Thyroid gland (tissue), 4 donors: ENCODE measurements around the gene FIGNL1. TPM values are rescaled to one million over a fixed set of nuclear protein-coding genes. Genes with fewer than 3 reads are reported as not detected.
"Not testable (repeated sequence)": the region's sequence is repeated elsewhere in the genome, so short reads cannot be mapped to it uniquely, and the experiment has no call there.

Experiments used
- DNase-seq, 2 donors: peaks; one replicate each; pipeline ENCODE4 v3.0.0-alpha.2; 2019
- H3K27ac ChIP-seq, 3 donors: fragments of 200-600 bp; sonication (generic); 1 replicate in 2 of 3; 2 replicates in 1 of 3; pipeline ENCODE4 v1.5.1; 2016 to 2019; ENCODE audit warnings: mild to moderate bottlenecking in 1 of 3, moderate library complexity in 1 of 3
- H3K27me3 ChIP-seq: fragments of 200-600 bp; sonication (generic); one replicate; pipeline ENCODE4 v1.5.1; 2019
- H3K36me3 ChIP-seq, 2 donors: fragments of 200-600 bp; sonication (generic); one replicate each; pipeline ENCODE4 v1.5.1; 2016 to 2019
- H3K4me1 ChIP-seq, 2 donors: fragments of 200-600 bp; sonication (generic); one replicate each; pipeline ENCODE4 v1.5.1; 2017 to 2019
- H3K4me3 ChIP-seq, 3 donors: fragments of 200-600 bp; sonication (generic); replicated peaks in 1 of 3; 1 replicate in 2 of 3; 2 replicates in 1 of 3; pipeline ENCODE4 v1.5.1; 2016; ENCODE audit warnings: mild to moderate bottlenecking in 1 of 3
- H3K9me3 ChIP-seq: fragments of 200-600 bp; sonication (generic); one replicate; pipeline ENCODE4 v1.5.1; 2017
- POLR2A ChIP-seq, 2 donors: fragments of 450-650 bp; IDR thresholded peaks; one replicate each; pipeline ENCODE4 v1.6.1; 2017; ENCODE audit warnings: antibody characterized with exemption in 2 of 2, mild to moderate bottlenecking in 2 of 2, moderate library complexity in 1 of 2
- WGBS, 2 donors: methylation state at CpG; one replicate each; pipeline ENCODE4 v1.1.5; 2017; 5-methylcytosine and 5-hydroxymethylcytosine counted together
- intact Hi-C: fragments of 100-400 bp; cut with DNase I; formaldehyde crosslinking; loops from one replicate; pipeline ENCODE4 v1.15.1; 2023
- total RNA-seq, 4 donors: library from RNA; depleted of rRNA; stranded (reverse); fragments of >200 nt; gene quantifications; one replicate each; pipeline ENCODE4 v1.2.3, GENCODE V29; 2016
- TF ChIP-seq, protein P1 (sequence below), 6 experiments: fragments of 200-600 bp in 3 of 6; fragments of 450-650 bp in 3 of 6; sonication (generic) in 3 of 6; IDR thresholded peaks; one replicate each; pipeline ENCODE4 v1.5.1; 2016 to 2019; ENCODE audit warnings: antibody characterized with exemption in 6 of 6, mild to moderate bottlenecking in 2 of 6, inconsistent platforms in 1 of 6, moderate library complexity in 1 of 6

The FIGNL1 gene
- total RNA-seq, 4 donors from 2014 or later, result 5.1 to 15.9 (median 9.5) TPM

DNA sequence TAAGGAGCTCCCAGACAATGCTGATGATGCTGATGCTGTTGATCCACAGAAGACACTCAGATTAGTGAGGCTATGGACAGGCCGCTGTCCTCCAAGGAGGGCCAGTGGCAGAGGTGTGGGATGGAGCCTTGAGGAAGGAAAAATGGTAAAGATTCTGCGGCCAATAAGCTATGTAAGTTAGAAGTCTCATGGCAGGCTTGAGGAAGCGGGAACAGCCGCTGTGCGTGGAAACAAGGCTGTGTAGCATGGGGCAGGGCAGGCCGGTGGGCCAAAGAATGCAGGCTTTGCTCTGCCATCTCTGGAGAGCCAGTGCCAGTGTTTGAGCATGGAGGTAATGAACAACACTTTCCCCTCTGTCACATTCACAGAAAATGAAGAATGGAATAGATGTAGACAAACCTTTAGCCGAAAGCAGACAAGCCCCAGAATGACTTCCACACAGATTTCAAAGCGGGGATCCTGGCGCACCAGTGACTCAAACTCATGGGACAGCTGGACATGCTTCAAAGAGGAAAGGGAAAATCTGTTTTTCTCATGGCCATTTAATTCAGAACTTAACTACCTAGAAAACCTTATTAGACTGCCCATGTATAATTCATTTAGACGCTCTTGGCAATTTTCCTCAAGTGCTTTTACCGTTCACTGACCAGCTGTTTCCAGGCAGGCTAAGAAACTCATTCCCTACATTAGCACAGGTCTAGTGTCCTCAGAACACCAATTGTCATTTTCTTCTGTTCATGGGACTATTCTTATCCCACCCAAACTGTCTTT is 16.9 kb upstream of the FIGNL1 start:
- Histone ChIP-seq H3K27me3 (no peaks in the 10 kb centered on the region), H3K4me1 (no peaks in the 10 kb centered on the region), H3K36me3 (no peaks in the 10 kb centered on the region), H3K4me3 (no peak overlapping the region), H3K9me3 (no peaks in the 10 kb centered on the region), H3K27ac (no peak overlapping the region)
- 94 to 96% methylated on average over 11 of the region's 11 CpGs for WGBS, 2 donors
- DNase-seq, result no peak
- TF ChIP-seq, protein P1, sequence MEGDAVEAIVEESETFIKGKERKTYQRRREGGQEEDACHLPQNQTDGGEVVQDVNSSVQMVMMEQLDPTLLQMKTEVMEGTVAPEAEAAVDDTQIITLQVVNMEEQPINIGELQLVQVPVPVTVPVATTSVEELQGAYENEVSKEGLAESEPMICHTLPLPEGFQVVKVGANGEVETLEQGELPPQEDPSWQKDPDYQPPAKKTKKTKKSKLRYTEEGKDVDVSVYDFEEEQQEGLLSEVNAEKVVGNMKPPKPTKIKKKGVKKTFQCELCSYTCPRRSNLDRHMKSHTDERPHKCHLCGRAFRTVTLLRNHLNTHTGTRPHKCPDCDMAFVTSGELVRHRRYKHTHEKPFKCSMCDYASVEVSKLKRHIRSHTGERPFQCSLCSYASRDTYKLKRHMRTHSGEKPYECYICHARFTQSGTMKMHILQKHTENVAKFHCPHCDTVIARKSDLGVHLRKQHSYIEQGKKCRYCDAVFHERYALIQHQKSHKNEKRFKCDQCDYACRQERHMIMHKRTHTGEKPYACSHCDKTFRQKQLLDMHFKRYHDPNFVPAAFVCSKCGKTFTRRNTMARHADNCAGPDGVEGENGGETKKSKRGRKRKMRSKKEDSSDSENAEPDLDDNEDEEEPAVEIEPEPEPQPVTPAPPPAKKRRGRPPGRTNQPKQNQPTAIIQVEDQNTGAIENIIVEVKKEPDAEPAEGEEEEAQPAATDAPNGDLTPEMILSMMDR (IDR thresholded peaks at IDR 0.05), result no peak
- intact Hi-C loops, result no loop called here

DNA sequence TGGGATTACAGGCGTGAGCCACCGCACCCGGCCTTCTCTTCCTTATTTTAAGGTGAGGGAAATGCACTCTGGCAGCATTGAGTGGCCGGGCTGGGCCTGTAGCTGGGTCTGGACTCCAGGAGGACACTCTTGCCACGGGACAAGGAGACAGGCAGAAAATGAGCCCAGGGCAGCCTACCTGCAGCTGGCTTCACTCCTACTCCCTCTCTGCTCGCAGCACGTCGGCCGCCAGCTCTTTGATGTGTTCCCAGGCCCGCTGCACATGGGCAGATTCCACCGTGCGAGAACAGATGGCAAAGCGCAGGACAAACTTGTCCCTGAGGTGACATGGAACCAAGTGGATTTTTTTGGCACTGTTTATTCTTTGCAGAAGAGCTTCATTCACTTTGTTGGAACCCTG is 12.9 kb upstream of the FIGNL1 start:
- Histone ChIP-seq H3K4me1 (no peaks in the 10 kb centered on the region), H3K36me3 (no peaks in the 10 kb centered on the region), H3K4me3 (no peak overlapping the region), H3K9me3 (no peaks in the 10 kb centered on the region), H3K27ac (no peak overlapping the region), H3K27me3 (no peaks in the 10 kb centered on the region)
- TF ChIP-seq, protein P1 (IDR thresholded peaks at IDR 0.05), result no peak
- no peak for TF ChIP-seq POLR2A (IDR thresholded peaks at IDR 0.05)
- WGBS, 2 donors, result 67 to 75% methylated on average over 13 of the region's 13 CpGs
- intact Hi-C loops, result no loop called here
- DNase-seq, result peak; percentile 58 to 80

DNA sequence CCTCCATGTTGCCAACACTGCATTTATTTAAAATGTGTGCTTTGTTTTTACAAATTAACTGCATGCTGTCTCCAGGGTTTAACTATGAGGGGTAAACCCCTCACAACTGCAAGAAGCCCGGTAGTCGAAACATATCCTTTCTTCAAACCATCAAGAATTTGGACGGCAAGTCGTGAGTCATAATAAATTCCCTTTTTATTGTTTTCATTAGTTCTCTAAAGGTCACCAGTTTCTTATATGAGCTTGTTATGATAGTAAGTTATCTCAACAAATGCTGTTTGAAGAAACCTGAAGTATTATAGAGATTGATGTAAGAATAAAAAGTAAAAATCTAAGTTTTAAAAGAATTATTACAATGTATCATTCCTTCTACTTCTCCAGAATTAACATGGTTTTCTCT is 12.2 kb upstream of the FIGNL1 start:
- no peak for DNase-seq
- Histone ChIP-seq H3K27me3 (no peaks in the 10 kb centered on the region), H3K27ac (no peak overlapping the region), H3K4me3 (no peak overlapping the region), H3K4me1 (no peaks in the 10 kb centered on the region), H3K9me3 (no peaks in the 10 kb centered on the region), H3K36me3 (no peaks in the 10 kb centered on the region)
- intact Hi-C loops, result no loop called here
- WGBS, 2 donors, result 77 to 84% methylated on average over 4 of the region's 4 CpGs
- TF ChIP-seq POLR2A (IDR thresholded peaks at IDR 0.05), result no peak
- TF ChIP-seq, protein P1 (IDR thresholded peaks at IDR 0.05), result no peak

DNA sequence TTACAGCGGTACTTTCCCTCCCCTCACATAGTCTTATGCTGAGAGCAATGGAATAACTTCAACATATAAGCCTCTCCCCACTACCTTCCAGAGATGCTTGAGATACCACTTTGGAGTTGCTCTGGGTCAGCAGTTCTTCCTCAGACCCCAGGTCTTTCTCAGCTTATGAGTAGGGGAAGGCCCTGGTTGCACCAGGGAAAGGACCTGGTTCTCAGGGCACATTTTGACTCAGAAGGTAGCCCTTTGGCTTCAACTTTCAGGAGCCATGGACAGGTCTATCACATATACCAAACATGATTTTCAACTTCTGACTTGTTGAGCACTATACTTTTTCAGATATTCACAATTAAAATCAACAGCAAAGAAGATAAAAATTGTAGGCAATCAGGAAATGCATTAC is 11.5 kb upstream of the FIGNL1 start:
- TF ChIP-seq, protein P1 (IDR thresholded peaks at IDR 0.05), result no peak
- TF ChIP-seq POLR2A (IDR thresholded peaks at IDR 0.05), result no peak
- intact Hi-C loops, result no loop called here
- 97 to 100% methylated on average over 1 of the region's 1 CpG for WGBS, 2 donors
- H3K36me3 ChIP-seq, result no peaks in the 10 kb centered on the region
- DNase-seq, result no peak
- H3K27me3 ChIP-seq, result no peaks in the 10 kb centered on the region
- H3K9me3 ChIP-seq, result no peaks in the 10 kb centered on the region
- no peak overlapping the region for H3K27ac ChIP-seq
- no peak overlapping the region for H3K4me3 ChIP-seq
- H3K4me1 ChIP-seq, result no peaks in the 10 kb centered on the region

DNA sequence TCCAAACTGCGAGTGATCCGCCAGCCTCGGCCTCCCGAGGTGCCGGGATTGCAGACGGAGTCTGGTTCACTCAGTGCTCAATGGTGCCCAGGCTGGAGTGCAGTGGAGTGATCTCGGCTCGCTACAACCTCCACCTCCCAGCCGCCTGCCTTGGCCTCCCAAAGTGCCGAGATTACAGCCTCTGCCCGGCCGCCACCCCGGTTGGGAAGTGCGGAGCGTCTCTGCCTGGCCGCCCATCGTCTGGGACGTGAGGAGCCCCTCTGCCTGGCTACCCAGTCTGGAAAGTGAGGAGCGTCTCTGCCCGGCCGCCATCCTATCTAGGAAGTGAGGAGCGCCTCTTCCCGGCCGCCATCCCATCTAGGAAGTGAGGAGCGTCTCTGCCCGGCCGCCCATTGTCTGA is 9.0 kb upstream of the FIGNL1 start:
- DNase-seq, H3K4me3 ChIP-seq, H3K27me3 ChIP-seq, H3K9me3 ChIP-seq, H3K27ac ChIP-seq, H3K4me1 ChIP-seq, intact Hi-C loops, H3K36me3 ChIP-seq: not testable (repeated sequence)
- WGBS, 2 donors, result 98% methylated on average over 9 of the region's 27 CpGs; no CpG with 5 or more reads in 1 of the 2 donors

DNA sequence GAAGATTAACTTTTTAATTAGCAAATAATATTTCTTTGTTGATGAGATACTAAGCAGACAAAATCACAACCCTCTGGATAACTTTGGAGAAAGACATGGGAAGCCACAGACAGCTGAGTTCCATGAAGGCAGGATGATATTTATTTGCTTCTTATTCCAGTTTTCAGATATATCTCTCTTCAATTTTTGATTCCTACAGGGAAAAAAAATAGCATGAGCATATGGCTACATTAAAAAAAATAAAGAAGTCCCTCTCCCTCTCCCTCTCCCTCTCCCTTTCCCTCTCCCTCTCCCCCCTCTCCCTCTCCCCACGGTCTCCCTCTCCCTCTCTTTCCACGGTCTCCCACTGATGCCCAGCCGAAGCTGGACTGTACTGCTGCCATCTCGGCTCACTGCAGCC is 8.5 kb upstream of the FIGNL1 start:
- DNase-seq, H3K27ac ChIP-seq, H3K9me3 ChIP-seq, intact Hi-C loops, H3K4me1 ChIP-seq, H3K36me3 ChIP-seq, H3K27me3 ChIP-seq, H3K4me3 ChIP-seq: not testable (repeated sequence)
- WGBS, 2 donors, result 96 to 98% methylated on average over 4 of the region's 4 CpGs
